Suprapubic skin (tissue), 4 donors: ENCODE data around the gene ZCCHC3. TPM values are rescaled to one million over a fixed set of nuclear protein-coding genes. Genes with fewer than 3 reads are reported as not detected.

ENCODE experiments used
- DNase-seq, 2 donors: peaks; one replicate each; pipeline ENCODE4 v3.0.0-alpha.2; 2019; ENCODE audit warnings: low spot score in 2 of 2
- H3K27ac ChIP-seq: fragments of 200-600 bp; sonication (generic); one replicate; pipeline ENCODE4 v1.5.1; 2019
- H3K27me3 ChIP-seq: fragments of 200-600 bp; sonication (generic); one replicate; pipeline ENCODE4 v1.5.1; 2019
- H3K36me3 ChIP-seq: fragments of 200-600 bp; sonication (generic); one replicate; pipeline ENCODE4 v1.5.1; 2019
- H3K4me1 ChIP-seq: fragments of 200-600 bp; sonication (generic); one replicate; pipeline ENCODE4 v1.5.1; 2019
- H3K4me3 ChIP-seq: fragments of 200-600 bp; sonication (generic); one replicate; pipeline ENCODE4 v1.5.1; 2019; ENCODE audit warnings: mild to moderate bottlenecking
- H3K9me3 ChIP-seq: fragments of 200-600 bp; sonication (generic); one replicate; pipeline ENCODE4 v1.5.1; 2019
- CTCF ChIP-seq, 2 donors: fragments of 200-600 bp in 1 of 2; fragments of 450-650 bp in 1 of 2; sonication (generic) in 1 of 2; IDR thresholded peaks; one replicate each; pipeline ENCODE4 v1.5.1; 2016 to 2019; ENCODE audit warnings: antibody characterized with exemption in 2 of 2, mild to moderate bottlenecking in 1 of 2, moderate library complexity in 1 of 2
- EP300 ChIP-seq: sonication (generic); formaldehyde crosslinking; IDR thresholded peaks from one replicate; pipeline ENCODE4 v1.6.1; 2017; ENCODE audit warnings: antibody characterized with exemption
- POLR2A ChIP-seq, 2 donors: fragments of 450-650 bp; IDR thresholded peaks; one replicate each; pipeline ENCODE4 v1.6.1; 2017; ENCODE audit warnings: antibody characterized with exemption in 2 of 2, mild to moderate bottlenecking in 2 of 2, moderate library complexity in 2 of 2
- POLR2AphosphoS5 ChIP-seq, 3 donors: sonication (generic); formaldehyde crosslinking; IDR thresholded peaks; one replicate each; pipeline ENCODE4 v1.6.1; 2017; ENCODE audit warnings: antibody characterized with exemption in 3 of 3
- WGBS: methylation state at CpG from one replicate; pipeline ENCODE4 v1.1.5; 2018; 5-methylcytosine and 5-hydroxymethylcytosine counted together
- total RNA-seq, 4 donors: library from RNA; depleted of rRNA; stranded (reverse); fragments of >200 nt; gene quantifications; one replicate each; pipeline ENCODE4 v1.1.0, GENCODE V29; 2016

The ZCCHC3 gene
- total RNA-seq, 4 donors from 2014 or later: 8.1 to 11.2 (median 8.8) TPM

- H3K9me3 ChIP-seq: no peaks in the 10 kb centered on the region
- peaks cover 5% of the 10 kb centered on the region for H3K4me1 ChIP-seq
- H3K27me3 ChIP-seq: no peaks in the 10 kb centered on the region
- WGBS: 82% methylated on average over 4 of the region's 4 CpGs
- H3K36me3 ChIP-seq: peaks cover 5% of the 10 kb centered on the region
- no peak overlapping the region for H3K4me3 ChIP-seq
- no peak for DNase-seq
- no peak overlapping the region for H3K27ac ChIP-seq
- TF ChIP-seq POLR2A (IDR thresholded peaks at IDR 0.05) (no peak), POLR2AphosphoS5 (IDR thresholded peaks at IDR 0.05) (no peak), CTCF (IDR thresholded peaks at IDR 0.05) (no peak), EP300 (no peak)
Observed at GRCh38 chr20:271069-271468, 26.3 kb upstream of the ZCCHC3 start.

GRCh38 chr20:271528-271927 is 25.8 kb upstream of the ZCCHC3 start:
- H3K4me3 ChIP-seq: no peak overlapping the region
- H3K27ac ChIP-seq: no peak overlapping the region
- peaks cover 5% of the 10 kb centered on the region for H3K36me3 ChIP-seq
- no peaks in the 10 kb centered on the region for H3K9me3 ChIP-seq
- no peak for TF ChIP-seq POLR2A (IDR thresholded peaks at IDR 0.05)
- no peak for TF ChIP-seq POLR2AphosphoS5 (IDR thresholded peaks at IDR 0.05)
- TF ChIP-seq CTCF (IDR thresholded peaks at IDR 0.05): no peak
- TF ChIP-seq EP300: no peak
- no peaks in the 10 kb centered on the region for H3K27me3 ChIP-seq
- peaks cover 3% of the 10 kb centered on the region for H3K4me1 ChIP-seq
- DNase-seq: no peak

- Histone ChIP-seq H3K9me3 (no peaks in the 10 kb centered on the region), H3K27me3 (no peaks in the 10 kb centered on the region), H3K4me3 (no peak overlapping the region), H3K4me1 (no peaks in the 10 kb centered on the region), H3K36me3 (peaks cover 15% of the 10 kb centered on the region), H3K27ac (no peak overlapping the region)
- no peak for TF ChIP-seq POLR2AphosphoS5 (IDR thresholded peaks at IDR 0.05)
- no peak for TF ChIP-seq POLR2A (IDR thresholded peaks at IDR 0.05)
- TF ChIP-seq CTCF (IDR thresholded peaks at IDR 0.05): no peak
- TF ChIP-seq EP300: no peak
- no peak for DNase-seq
Observed at GRCh38 chr20:272718-273117, 24.7 kb upstream of the ZCCHC3 start.

GRCh38 chr20:273884-274283 is 23.5 kb upstream of the ZCCHC3 start:
- 89% methylated on average over 3 of the region's 3 CpGs for WGBS
- H3K27me3 ChIP-seq: no peaks in the 10 kb centered on the region
- H3K9me3 ChIP-seq: no peaks in the 10 kb centered on the region
- no peak for DNase-seq
- H3K4me3 ChIP-seq: no peak overlapping the region
- H3K36me3 ChIP-seq: peaks cover 15% of the 10 kb centered on the region
- no peaks in the 10 kb centered on the region for H3K4me1 ChIP-seq
- TF ChIP-seq POLR2AphosphoS5 (IDR thresholded peaks at IDR 0.05): no peak
- no peak for TF ChIP-seq EP300
- no peak for TF ChIP-seq POLR2A (IDR thresholded peaks at IDR 0.05)
- no peak for TF ChIP-seq CTCF (IDR thresholded peaks at IDR 0.05)
- H3K27ac ChIP-seq: no peak overlapping the region

GRCh38 chr20:275791-276190 is 21.6 kb upstream of the ZCCHC3 start:
- WGBS: 92% methylated on average over 7 of the region's 7 CpGs
- Histone ChIP-seq H3K4me3 (no peak overlapping the region), H3K27me3 (no peaks in the 10 kb centered on the region), H3K36me3 (peaks cover 15% of the 10 kb centered on the region), H3K9me3 (no peaks in the 10 kb centered on the region), H3K27ac (no peak overlapping the region), H3K4me1 (no peaks in the 10 kb centered on the region)
- TF ChIP-seq CTCF (IDR thresholded peaks at IDR 0.05) (no peak), POLR2AphosphoS5 (IDR thresholded peaks at IDR 0.05) (no peak), POLR2A (IDR thresholded peaks at IDR 0.05) (no peak), EP300 (no peak)
- DNase-seq: no peak
